ENCODE results near the gene SRP68.

GRCh38 chr17:76027159-76027839 lies 45.0 kb downstream of the SRP68 start, which contains the start of gene EVPL:
- TF ChIP-seq FOXM1 (IDR thresholded peaks at IDR 0.05; ENCODE audit: borderline replicate concordance, low read depth) (no peak), EGR1 (IDR thresholded peaks at IDR 0.05) (no peak), TEAD4 (IDR thresholded peaks at IDR 0.05) (no peak), REST (IDR thresholded peaks at IDR 0.05; ENCODE audit: low read depth) (no peak), EP300 (IDR thresholded peaks at IDR 0.05; ENCODE audit: borderline replicate concordance) (no peak), YY1 (IDR thresholded peaks at IDR 0.05; ENCODE audit: low read depth) (no peak), MAX (IDR thresholded peaks at IDR 0.05) (peak; percentile 89), TAF1 (IDR thresholded peaks at IDR 0.05; ENCODE audit: low read depth) (peak; percentile 51; the same call in 1 of the 2 replicates), CEBPB (IDR thresholded peaks at IDR 0.05) (no peak), RAD21 (IDR thresholded peaks at IDR 0.05; ENCODE audit: low read depth) (no peak), USF1 (IDR thresholded peaks at IDR 0.05) (no peak), CREB1 (IDR thresholded peaks at IDR 0.05; ENCODE audit: low read depth) (no peak)

Data from Ishikawa (cell line).